Measurements from ENCODE around the gene SPART.
"Not testable (repeated sequence)": the region's sequence is repeated elsewhere in the genome, so short reads cannot be mapped to it uniquely, and the experiment has no call there.

Gene SPART

GRCh38 chr13:36342715-36343114 lies 3.5 kb downstream of the SPART start:
- ATAC-seq (ENCODE audit: low read depth) (no peak), DNase-seq (ENCODE audit: low spot score) (no peak)
- Histone ChIP-seq H3K4me1 (ENCODE audit: insufficient read depth, poor library complexity, severe bottlenecking) (peaks cover 37% of the 10 kb centered on the region), H3K36me3 (ENCODE audit: low read depth) (0 out of 2 replicates have a peak, but pooled peaks cover 3% of the 10 kb centered on the region), H3K27me3 (ENCODE audit: insufficient read depth, poor library complexity, severe bottlenecking) (no peaks in the 10 kb centered on the region), H3K4me3 (ENCODE audit: severe bottlenecking) (no peak overlapping the region), H3K27ac (ENCODE audit: poor library complexity, severe bottlenecking) (no peak overlapping the region), H3K9me3 (ENCODE audit: severe bottlenecking) (no peaks in the 10 kb centered on the region)
- TF ChIP-seq CTCF (IDR thresholded peaks at IDR 0.05; ENCODE audit: poor library complexity, severe bottlenecking), result no peak

GRCh38 chr13:36341718-36342117 lies 4.5 kb downstream of the SPART start:
- H3K36me3 ChIP-seq (ENCODE audit: low read depth), result 0 out of 2 replicates have a peak, but pooled peaks cover 3% of the 10 kb centered on the region
- peak overlapping the region; percentile 6 for H3K27ac ChIP-seq (ENCODE audit: poor library complexity, severe bottlenecking)
- H3K4me1 ChIP-seq (ENCODE audit: insufficient read depth, poor library complexity, severe bottlenecking), result peaks cover 37% of the 10 kb centered on the region

GRCh38 chr13:36339600-36340155 lies 6.5 kb downstream of the SPART start:
- H3K27me3 ChIP-seq (ENCODE audit: insufficient read depth, poor library complexity, severe bottlenecking), result no peaks in the 10 kb centered on the region
- H3K36me3 ChIP-seq (ENCODE audit: low read depth), result peaks cover 2% of the 10 kb centered on the region
- peaks cover 40% of the 10 kb centered on the region for H3K4me1 ChIP-seq (ENCODE audit: insufficient read depth, poor library complexity, severe bottlenecking)
- H3K4me3 ChIP-seq (ENCODE audit: severe bottlenecking), result no peak overlapping the region
- H3K9me3 ChIP-seq (ENCODE audit: severe bottlenecking), result no peaks in the 10 kb centered on the region
- ATAC-seq (ENCODE audit: low read depth), result no peak
- no peak overlapping the region for H3K27ac ChIP-seq (ENCODE audit: poor library complexity, severe bottlenecking)
- no peak for TF ChIP-seq CTCF (IDR thresholded peaks at IDR 0.05; ENCODE audit: poor library complexity, severe bottlenecking)
- no peak for DNase-seq (ENCODE audit: low spot score)

More at GRCh38 chr13:36341718-36342117, 4.5 kb downstream of the SPART start:
- DNase-seq (ENCODE audit: low spot score) (no peak), ATAC-seq (ENCODE audit: low read depth) (peak; percentile 11; the same call in 1 of the 3 replicates)
- Histone ChIP-seq H3K4me3 (ENCODE audit: severe bottlenecking) (no peak overlapping the region), H3K9me3 (ENCODE audit: severe bottlenecking) (no peaks in the 10 kb centered on the region), H3K27me3 (ENCODE audit: insufficient read depth, poor library complexity, severe bottlenecking) (no peaks in the 10 kb centered on the region)
- TF ChIP-seq CTCF (IDR thresholded peaks at IDR 0.05; ENCODE audit: poor library complexity, severe bottlenecking), result no peak

- no peak overlapping the region for H3K27ac ChIP-seq (ENCODE audit: poor library complexity, severe bottlenecking)
- no peak for TF ChIP-seq CTCF (IDR thresholded peaks at IDR 0.05; ENCODE audit: poor library complexity, severe bottlenecking)
Measured at GRCh38 chr13:36337938-36338641, 8.1 kb downstream of the SPART start.

GRCh38 chr13:36332986-36333385 lies 13.2 kb downstream of the SPART start:
- TF ChIP-seq CTCF (IDR thresholded peaks at IDR 0.05; ENCODE audit: poor library complexity, severe bottlenecking), result no peak
- H3K4me1 ChIP-seq (ENCODE audit: insufficient read depth, poor library complexity, severe bottlenecking), result peaks cover 18% of the 10 kb centered on the region
- H3K27me3 ChIP-seq (ENCODE audit: insufficient read depth, poor library complexity, severe bottlenecking), result no peaks in the 10 kb centered on the region
- ATAC-seq (ENCODE audit: low read depth), result peak; percentile 48; the same call in 1 of the 3 replicates
- H3K4me3 ChIP-seq (ENCODE audit: severe bottlenecking), result no peak overlapping the region
- H3K9me3 ChIP-seq (ENCODE audit: severe bottlenecking), result no peaks in the 10 kb centered on the region
- DNase-seq (ENCODE audit: low spot score), result no peak
- peaks cover 62% of the 10 kb centered on the region for H3K36me3 ChIP-seq (ENCODE audit: low read depth)
- peak overlapping the region; percentile 48 for H3K27ac ChIP-seq (ENCODE audit: poor library complexity, severe bottlenecking)

More at GRCh38 chr13:36337938-36338641, 8.1 kb downstream of the SPART start:
- Histone ChIP-seq H3K27me3 (ENCODE audit: insufficient read depth, poor library complexity, severe bottlenecking) (no peaks in the 10 kb centered on the region), H3K9me3 (ENCODE audit: severe bottlenecking) (no peaks in the 10 kb centered on the region), H3K36me3 (ENCODE audit: low read depth) (peaks cover 13% of the 10 kb centered on the region), H3K4me1 (ENCODE audit: insufficient read depth, poor library complexity, severe bottlenecking) (peaks cover 34% of the 10 kb centered on the region), H3K4me3 (ENCODE audit: severe bottlenecking) (no peak overlapping the region)
- DNase-seq (ENCODE audit: low spot score) (no peak), ATAC-seq (ENCODE audit: low read depth) (no peak)

GRCh38 chr13:36332255-36332654 lies 13.9 kb downstream of the SPART start:
- ATAC-seq (ENCODE audit: low read depth); DNase-seq (ENCODE audit: low spot score); H3K27me3 ChIP-seq (ENCODE audit: insufficient read depth, poor library complexity, severe bottlenecking); H3K9me3 ChIP-seq (ENCODE audit: severe bottlenecking); H3K4me3 ChIP-seq (ENCODE audit: severe bottlenecking): not testable (repeated sequence)
- H3K36me3 ChIP-seq (ENCODE audit: low read depth), result peaks cover 70% of the 10 kb centered on the region
- H3K27ac ChIP-seq (ENCODE audit: poor library complexity, severe bottlenecking), result peak overlapping the region; percentile 48
- peaks cover 18% of the 10 kb centered on the region for H3K4me1 ChIP-seq (ENCODE audit: insufficient read depth, poor library complexity, severe bottlenecking)
